Cardiac muscle cell (in vitro differentiated cells and primary cell): ENCODE results near the gene CHPF2. TPM values are rescaled to one million over a fixed set of nuclear protein-coding genes. Genes with fewer than 3 reads are reported as not detected.

Source experiments
- DNase-seq, 2 donors: peaks; one replicate each; pipeline versions ENCODE4 v3.0.0 to v3.0.0-alpha.2; 2010 to 2017; ENCODE audit warnings: low read depth in 1 of 2, low spot score in 1 of 2
- H3K27ac ChIP-seq: fragments of 200-600 bp; sonication (generic); 2 replicates; pipeline ENCODE4 v1.5.1; 2016
- H3K27me3 ChIP-seq: fragments of 200-600 bp; sonication (generic); 2 replicates; pipeline ENCODE4 v1.6.0; 2016; ENCODE audit warnings: control low read depth
- H3K36me3 ChIP-seq: fragments of 200-600 bp; sonication (generic); 2 replicates; pipeline ENCODE4 v1.5.1; 2016; ENCODE audit warnings: control low read depth
- H3K4me1 ChIP-seq: fragments of 200-600 bp; sonication (generic); 2 replicates; pipeline ENCODE4 v1.8.1; 2017; ENCODE audit warnings: low read depth, mild to moderate bottlenecking, mixed run types
- H3K4me3 ChIP-seq: fragments of 200-600 bp; sonication (generic); 2 replicates; pipeline ENCODE4 v1.5.1; 2016; ENCODE audit warnings: mild to moderate bottlenecking
- H3K9me3 ChIP-seq: fragments of 200-600 bp; sonication (generic); 2 replicates; pipeline ENCODE4 v1.5.1; 2017; ENCODE audit warnings: low read depth, mild to moderate bottlenecking, control low read depth
- CTCF ChIP-seq: IDR thresholded peaks from 2 replicates; pipeline ENCODE4 v1.5.1; 2012; ENCODE audit warnings: low read depth, mild to moderate bottlenecking, low read length
- polyA plus RNA-seq: library from polyadenylated mRNA; unstranded; fragments of >200 nt; fragmentation: Nextera tagmentation; extraction: Ambion mirVana; gene quantifications from 2 replicates; pipeline ENCODE4 v1.2.1, GENCODE V29; 2016
- total RNA-seq: library from RNA; depleted of rRNA; stranded (reverse); fragments of >200 nt; gene quantifications from 2 replicates; pipeline ENCODE4 v1.2.3, GENCODE V29; 2016

CHPF2 gene
- total and polyA plus RNA-seq, 2 experiments from 2014 or later, result 31.7 to 37.0 TPM

GRCh38 chr7:151281686-151282085 is 49.4 kb downstream of the CHPF2 start:
- Histone ChIP-seq H3K4me3 (no peak overlapping the region), H3K36me3 (no peaks in the 10 kb centered on the region), H3K27me3 (no peaks in the 10 kb centered on the region), H3K4me1 (no peaks in the 10 kb centered on the region), H3K9me3 (no peaks in the 10 kb centered on the region), H3K27ac (no peak overlapping the region)
- DNase-seq, result no peak
- no peak for TF ChIP-seq CTCF

- Histone ChIP-seq H3K27me3 (no peaks in the 10 kb centered on the region), H3K4me1 (no peaks in the 10 kb centered on the region), H3K36me3 (no peaks in the 10 kb centered on the region), H3K4me3 (no peak overlapping the region), H3K9me3 (no peaks in the 10 kb centered on the region), H3K27ac (no peak overlapping the region)
- no peak for TF ChIP-seq CTCF
- DNase-seq, result no peak
Observed at GRCh38 chr7:151282111-151282510, 49.8 kb downstream of the CHPF2 start.

GRCh38 chr7:151283302-151283701 is 51.0 kb downstream of the CHPF2 start:
- no peak for DNase-seq
- H3K4me1 ChIP-seq, result no peaks in the 10 kb centered on the region
- H3K36me3 ChIP-seq, result no peaks in the 10 kb centered on the region
- no peaks in the 10 kb centered on the region for H3K27me3 ChIP-seq
- H3K4me3 ChIP-seq, result no peak overlapping the region
- no peak for TF ChIP-seq CTCF
- H3K27ac ChIP-seq, result no peak overlapping the region
- H3K9me3 ChIP-seq, result no peaks in the 10 kb centered on the region

- no peaks in the 10 kb centered on the region for H3K27me3 ChIP-seq
- no peaks in the 10 kb centered on the region for H3K36me3 ChIP-seq
- TF ChIP-seq CTCF, result no peak
- DNase-seq, result no peak
- no peak overlapping the region for H3K27ac ChIP-seq
- no peaks in the 10 kb centered on the region for H3K9me3 ChIP-seq
- no peaks in the 10 kb centered on the region for H3K4me1 ChIP-seq
- no peak overlapping the region for H3K4me3 ChIP-seq
Observed at GRCh38 chr7:151286148-151286547, 53.9 kb downstream of the CHPF2 start.

Other genes with a start within 250 kb of the CHPF2 start
- gene NOS3, start 241.5 kb upstream of the CHPF2 start, total RNA-seq, result 19.7 and 20.3 TPM in 2 replicates
- 13.1 and 16.3 TPM in 2 replicates for gene NOS3, start 241.5 kb upstream of the CHPF2 start, polyA plus RNA-seq
- 7.1 and 8.4 TPM in 2 replicates for gene ATG9B, start 208.0 kb upstream of the CHPF2 start, total RNA-seq
- gene ATG9B, start 208.0 kb upstream of the CHPF2 start, polyA plus RNA-seq, result 13.0 and 22.7 TPM in 2 replicates
- gene ABCB8, start 204.0 kb upstream of the CHPF2 start, total RNA-seq, result 27.2 and 29.2 TPM in 2 replicates
- 18.4 and 20.4 TPM in 2 replicates for gene ABCB8, start 204.0 kb upstream of the CHPF2 start, polyA plus RNA-seq
- 9.0 and 9.8 TPM in 2 replicates for gene ASIC3, start 184.0 kb upstream of the CHPF2 start, total RNA-seq
- 5.2 and 6.8 TPM in 2 replicates for gene ASIC3, start 184.0 kb upstream of the CHPF2 start, polyA plus RNA-seq
- gene CDK5, start 174.6 kb upstream of the CHPF2 start, total RNA-seq, result 17.8 and 35.6 TPM in 2 replicates
- 24.4 and 56.8 TPM in 2 replicates for gene CDK5, start 174.6 kb upstream of the CHPF2 start, polyA plus RNA-seq
- 269 and 288 TPM in 2 replicates for gene SLC4A2, start 172.9 kb upstream of the CHPF2 start, total RNA-seq
- 118 and 144 TPM in 2 replicates for gene SLC4A2, start 172.9 kb upstream of the CHPF2 start, polyA plus RNA-seq
- 165 and 175 TPM in 2 replicates for gene FASTK, start 151.7 kb upstream of the CHPF2 start, total RNA-seq
- gene FASTK, start 151.7 kb upstream of the CHPF2 start, polyA plus RNA-seq, result 145 and 227 TPM in 2 replicates
- 83.4 and 93.9 TPM in 2 replicates for gene TMUB1, start 149.0 kb upstream of the CHPF2 start, total RNA-seq
- gene TMUB1, start 149.0 kb upstream of the CHPF2 start, polyA plus RNA-seq, result 63.0 and 74.9 TPM in 2 replicates
- 66.4 and 115 TPM in 2 replicates for gene AGAP3, start 146.0 kb upstream of the CHPF2 start, total RNA-seq
- 106 and 124 TPM in 2 replicates for gene AGAP3, start 146.0 kb upstream of the CHPF2 start, polyA plus RNA-seq
- 0.36 and 1.6 TPM in 2 replicates for gene GBX1, start 64.8 kb upstream of the CHPF2 start, total RNA-seq
- 1.1 and 1.3 TPM in 2 replicates for gene GBX1, start 64.8 kb upstream of the CHPF2 start, polyA plus RNA-seq
- gene ASB10, start 45.2 kb upstream of the CHPF2 start, total RNA-seq, result 1.0 and 1.4 TPM in 2 replicates
- 0.57 TPM in 1 of 2 replicates, not detected in the other for gene ASB10, start 45.2 kb upstream of the CHPF2 start, polyA plus RNA-seq
- not detected in 2 replicates for gene H2BK1, start 22.0 kb upstream of the CHPF2 start, total RNA-seq
- not detected in 2 replicates for gene H2BK1, start 22.0 kb upstream of the CHPF2 start, polyA plus RNA-seq
- gene ABCF2, start 5.3 kb upstream of the CHPF2 start, total RNA-seq, result 34.3 and 38.1 TPM in 2 replicates
- gene ABCF2, start 5.3 kb upstream of the CHPF2 start, polyA plus RNA-seq, result 32.7 and 32.9 TPM in 2 replicates
- gene SMARCD3, start 16.2 kb downstream of the CHPF2 start, total RNA-seq, result 180 and 191 TPM in 2 replicates
- 237 and 238 TPM in 2 replicates for gene SMARCD3, start 16.2 kb downstream of the CHPF2 start, polyA plus RNA-seq
- gene NUB1, start 109.3 kb downstream of the CHPF2 start, total RNA-seq, result 31.4 and 34.3 TPM in 2 replicates
- gene NUB1, start 109.3 kb downstream of the CHPF2 start, polyA plus RNA-seq, result 30.6 and 37.9 TPM in 2 replicates
- 71.8 and 130 TPM in 2 replicates for gene WDR86, start 177.6 kb downstream of the CHPF2 start, total RNA-seq
- gene WDR86, start 177.6 kb downstream of the CHPF2 start, polyA plus RNA-seq, result 58.8 and 87.0 TPM in 2 replicates
- gene CRYGN, start 207.7 kb downstream of the CHPF2 start, total RNA-seq, result 1.0 and 1.3 TPM in 2 replicates
- 0.46 and 0.77 TPM in 2 replicates for gene CRYGN, start 207.7 kb downstream of the CHPF2 start, polyA plus RNA-seq